ENCODE data around the gene FBXO33. TPM values are rescaled to one million over a fixed set of nuclear protein-coding genes. Genes with fewer than 3 reads are reported as not detected.

The FBXO33 gene
- polyA plus RNA-seq, 1 donor from 2014 or later = 32.0 TPM

DNA sequence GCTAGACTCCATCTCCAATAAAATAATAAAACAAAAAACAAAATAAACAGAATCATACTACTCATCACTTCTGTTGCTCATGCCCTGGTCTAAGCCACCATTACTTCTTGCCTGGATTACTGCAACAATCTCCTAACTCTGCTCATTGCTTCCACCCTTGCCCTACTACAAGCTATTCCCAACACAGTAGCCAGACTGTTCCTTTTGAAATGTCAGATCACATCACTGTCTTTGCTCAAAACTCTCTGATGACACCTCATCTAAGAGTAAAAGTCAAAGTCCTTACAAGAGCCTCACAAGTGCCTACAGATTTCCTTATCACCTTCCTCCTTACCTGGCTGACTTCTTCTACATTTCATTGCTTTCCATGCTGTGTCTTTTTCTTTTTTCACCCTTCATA, 10.0 kb downstream of the FBXO33 start:
- H3K79me2 ChIP-seq (replicated peaks; ENCODE audit: insufficient read depth, low read length) = peaks cover 53% of the 10 kb centered on the region
- no peaks in the 10 kb centered on the region for H3K27me3 ChIP-seq (ENCODE audit: insufficient read depth, low read depth, low read length)
- no peaks in the 10 kb centered on the region for H3F3A ChIP-seq (ENCODE audit: insufficient read depth, low read length, poor library complexity, severe bottlenecking)
- H4K20me1 ChIP-seq (ENCODE audit: insufficient read depth) = no peaks in the 10 kb centered on the region
- H3K4me2 ChIP-seq (ENCODE audit: low read length) = no peak overlapping the region
- no peak overlapping the region for H3K9ac ChIP-seq (ENCODE audit: low read length)
- TF ChIP-seq EZH2 (IDR thresholded peaks at IDR 0.05; ENCODE audit: borderline replicate concordance, insufficient read depth, low read length, poor library complexity, severe bottlenecking) (no peak), EP300 (conservative IDR thresholded peaks at IDR 0.05; ENCODE audit: poor library complexity, severe bottlenecking) (no peak), POLR2AphosphoS5 (IDR thresholded peaks at IDR 0.05) (no peak), SMC3 (conservative IDR thresholded peaks at IDR 0.05; ENCODE audit: poor library complexity) (no peak), MXI1 (conservative IDR thresholded peaks at IDR 0.05; ENCODE audit: poor library complexity, severe bottlenecking) (no peak), RAD21 (conservative IDR thresholded peaks at IDR 0.05) (no peak), TAF1 (IDR thresholded peaks at IDR 0.05; ENCODE audit: low read depth) (no peak)
- TF ChIP-seq, protein P1, sequence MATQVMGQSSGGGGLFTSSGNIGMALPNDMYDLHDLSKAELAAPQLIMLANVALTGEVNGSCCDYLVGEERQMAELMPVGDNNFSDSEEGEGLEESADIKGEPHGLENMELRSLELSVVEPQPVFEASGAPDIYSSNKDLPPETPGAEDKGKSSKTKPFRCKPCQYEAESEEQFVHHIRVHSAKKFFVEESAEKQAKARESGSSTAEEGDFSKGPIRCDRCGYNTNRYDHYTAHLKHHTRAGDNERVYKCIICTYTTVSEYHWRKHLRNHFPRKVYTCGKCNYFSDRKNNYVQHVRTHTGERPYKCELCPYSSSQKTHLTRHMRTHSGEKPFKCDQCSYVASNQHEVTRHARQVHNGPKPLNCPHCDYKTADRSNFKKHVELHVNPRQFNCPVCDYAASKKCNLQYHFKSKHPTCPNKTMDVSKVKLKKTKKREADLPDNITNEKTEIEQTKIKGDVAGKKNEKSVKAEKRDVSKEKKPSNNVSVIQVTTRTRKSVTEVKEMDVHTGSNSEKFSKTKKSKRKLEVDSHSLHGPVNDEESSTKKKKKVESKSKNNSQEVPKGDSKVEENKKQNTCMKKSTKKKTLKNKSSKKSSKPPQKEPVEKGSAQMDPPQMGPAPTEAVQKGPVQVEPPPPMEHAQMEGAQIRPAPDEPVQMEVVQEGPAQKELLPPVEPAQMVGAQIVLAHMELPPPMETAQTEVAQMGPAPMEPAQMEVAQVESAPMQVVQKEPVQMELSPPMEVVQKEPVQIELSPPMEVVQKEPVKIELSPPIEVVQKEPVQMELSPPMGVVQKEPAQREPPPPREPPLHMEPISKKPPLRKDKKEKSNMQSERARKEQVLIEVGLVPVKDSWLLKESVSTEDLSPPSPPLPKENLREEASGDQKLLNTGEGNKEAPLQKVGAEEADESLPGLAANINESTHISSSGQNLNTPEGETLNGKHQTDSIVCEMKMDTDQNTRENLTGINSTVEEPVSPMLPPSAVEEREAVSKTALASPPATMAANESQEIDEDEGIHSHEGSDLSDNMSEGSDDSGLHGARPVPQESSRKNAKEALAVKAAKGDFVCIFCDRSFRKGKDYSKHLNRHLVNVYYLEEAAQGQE (IDR thresholded peaks at IDR 0.05; ENCODE audit: borderline replicate concordance) = no peak
- TF ChIP-seq, protein P2, sequence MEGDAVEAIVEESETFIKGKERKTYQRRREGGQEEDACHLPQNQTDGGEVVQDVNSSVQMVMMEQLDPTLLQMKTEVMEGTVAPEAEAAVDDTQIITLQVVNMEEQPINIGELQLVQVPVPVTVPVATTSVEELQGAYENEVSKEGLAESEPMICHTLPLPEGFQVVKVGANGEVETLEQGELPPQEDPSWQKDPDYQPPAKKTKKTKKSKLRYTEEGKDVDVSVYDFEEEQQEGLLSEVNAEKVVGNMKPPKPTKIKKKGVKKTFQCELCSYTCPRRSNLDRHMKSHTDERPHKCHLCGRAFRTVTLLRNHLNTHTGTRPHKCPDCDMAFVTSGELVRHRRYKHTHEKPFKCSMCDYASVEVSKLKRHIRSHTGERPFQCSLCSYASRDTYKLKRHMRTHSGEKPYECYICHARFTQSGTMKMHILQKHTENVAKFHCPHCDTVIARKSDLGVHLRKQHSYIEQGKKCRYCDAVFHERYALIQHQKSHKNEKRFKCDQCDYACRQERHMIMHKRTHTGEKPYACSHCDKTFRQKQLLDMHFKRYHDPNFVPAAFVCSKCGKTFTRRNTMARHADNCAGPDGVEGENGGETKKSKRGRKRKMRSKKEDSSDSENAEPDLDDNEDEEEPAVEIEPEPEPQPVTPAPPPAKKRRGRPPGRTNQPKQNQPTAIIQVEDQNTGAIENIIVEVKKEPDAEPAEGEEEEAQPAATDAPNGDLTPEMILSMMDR (IDR thresholded peaks at IDR 0.05; ENCODE audit: poor library complexity, severe bottlenecking) = no peak
- H2AFZ ChIP-seq (ENCODE audit: low read depth, low read length) = no peak overlapping the region
- no peaks in the 10 kb centered on the region for H3K36me3 ChIP-seq (ENCODE audit: insufficient read depth, low read length)
- no peak overlapping the region for H3K4me3 ChIP-seq (ENCODE audit: low read length)
- H3K27ac ChIP-seq (ENCODE audit: low read length) = no peak overlapping the region
- no peaks in the 10 kb centered on the region for H3K9me2 ChIP-seq (ENCODE audit: insufficient read depth, low read length)
- peaks cover under 1% of the 10 kb centered on the region for H3K9me3 ChIP-seq (ENCODE audit: low read length)

DNA sequence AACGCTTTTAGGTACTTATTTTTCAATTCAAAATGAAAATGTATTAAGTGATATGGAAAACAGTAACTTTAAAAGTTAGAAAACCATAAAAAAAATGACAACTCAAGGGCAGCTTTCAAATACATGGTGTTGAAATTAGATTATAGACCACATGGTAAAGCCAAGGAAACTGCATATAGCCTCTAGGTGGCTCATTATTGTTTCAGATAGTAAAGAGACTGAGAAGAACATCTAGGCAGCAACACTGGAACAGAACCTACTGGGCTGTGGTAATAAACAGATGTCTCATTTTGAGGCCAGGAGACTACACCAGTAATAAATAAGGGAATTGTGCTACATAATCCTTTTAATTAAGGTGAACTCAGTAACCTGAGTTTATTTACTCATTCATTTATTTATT, 13.0 kb downstream of the FBXO33 start:
- Histone ChIP-seq H3K9ac (ENCODE audit: low read length) (no peak overlapping the region), H3K36me3 (ENCODE audit: insufficient read depth, low read length) (peaks cover 6% of the 10 kb centered on the region), H3F3A (ENCODE audit: insufficient read depth, low read length, poor library complexity, severe bottlenecking) (no peaks in the 10 kb centered on the region), H3K27me3 (ENCODE audit: insufficient read depth, low read depth, low read length) (no peaks in the 10 kb centered on the region), H2AFZ (ENCODE audit: low read depth, low read length) (no peak overlapping the region), H3K4me2 (ENCODE audit: low read length) (no peak overlapping the region), H3K4me3 (ENCODE audit: low read length) (no peak overlapping the region), H3K27ac (ENCODE audit: low read length) (no peak overlapping the region), H4K20me1 (ENCODE audit: insufficient read depth) (no peaks in the 10 kb centered on the region), H3K9me2 (ENCODE audit: insufficient read depth, low read length) (no peaks in the 10 kb centered on the region), H3K9me3 (ENCODE audit: low read length) (peaks cover 10% of the 10 kb centered on the region), H3K79me2 (replicated peaks; ENCODE audit: insufficient read depth, low read length) (peaks cover 35% of the 10 kb centered on the region)
- TF ChIP-seq POLR2AphosphoS5 (IDR thresholded peaks at IDR 0.05) (no peak), RAD21 (conservative IDR thresholded peaks at IDR 0.05) (no peak), TAF1 (IDR thresholded peaks at IDR 0.05; ENCODE audit: low read depth) (no peak), EP300 (conservative IDR thresholded peaks at IDR 0.05; ENCODE audit: poor library complexity, severe bottlenecking) (no peak), EZH2 (IDR thresholded peaks at IDR 0.05; ENCODE audit: borderline replicate concordance, insufficient read depth, low read length, poor library complexity, severe bottlenecking) (no peak), SMC3 (conservative IDR thresholded peaks at IDR 0.05; ENCODE audit: poor library complexity) (no peak), MXI1 (conservative IDR thresholded peaks at IDR 0.05; ENCODE audit: poor library complexity, severe bottlenecking) (no peak)
- TF ChIP-seq, protein P1 (IDR thresholded peaks at IDR 0.05; ENCODE audit: borderline replicate concordance) = no peak
- TF ChIP-seq, protein P2 (IDR thresholded peaks at IDR 0.05; ENCODE audit: poor library complexity, severe bottlenecking) = no peak
